Urothelium cell line (cell line): Measurements from ENCODE around the gene MOSMO.
"Not testable (repeated sequence)": the region's sequence is repeated elsewhere in the genome, so short reads cannot be mapped to it uniquely, and the experiment has no call there.

ENCODE experiments used
- DNase-seq: peaks from one replicate; pipeline ENCODE4 v3.0.0; 2011; ENCODE audit warnings: low spot score, mixed read lengths
- FAIRE-seq: peaks from 2 replicates; lab custom pipeline; 2011; peaks lifted over from hg19 to GRCh38; lab: Jason Lieb, UNC

Gene MOSMO

DNA sequence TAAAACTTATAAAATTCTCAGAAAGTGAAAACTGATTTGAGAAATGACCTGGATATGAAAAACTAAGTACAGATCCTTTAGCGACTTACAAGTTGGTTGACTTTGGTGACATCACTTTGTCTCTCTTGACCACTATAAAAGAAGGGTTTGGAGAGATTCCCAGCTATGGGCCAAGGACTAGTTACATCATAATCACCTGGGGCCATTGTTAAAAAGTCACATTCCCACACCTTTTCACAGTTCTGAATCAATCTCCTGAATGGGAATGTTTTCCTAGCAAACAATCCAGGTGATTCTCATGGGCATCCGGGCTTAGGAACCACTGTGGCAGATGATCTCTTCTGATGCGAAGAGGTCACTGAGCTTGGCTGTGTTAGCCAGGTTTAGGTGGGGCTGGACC is 83.8 kb downstream of the MOSMO start:
- no peak for FAIRE-seq
- DNase-seq: no peak

DNA sequence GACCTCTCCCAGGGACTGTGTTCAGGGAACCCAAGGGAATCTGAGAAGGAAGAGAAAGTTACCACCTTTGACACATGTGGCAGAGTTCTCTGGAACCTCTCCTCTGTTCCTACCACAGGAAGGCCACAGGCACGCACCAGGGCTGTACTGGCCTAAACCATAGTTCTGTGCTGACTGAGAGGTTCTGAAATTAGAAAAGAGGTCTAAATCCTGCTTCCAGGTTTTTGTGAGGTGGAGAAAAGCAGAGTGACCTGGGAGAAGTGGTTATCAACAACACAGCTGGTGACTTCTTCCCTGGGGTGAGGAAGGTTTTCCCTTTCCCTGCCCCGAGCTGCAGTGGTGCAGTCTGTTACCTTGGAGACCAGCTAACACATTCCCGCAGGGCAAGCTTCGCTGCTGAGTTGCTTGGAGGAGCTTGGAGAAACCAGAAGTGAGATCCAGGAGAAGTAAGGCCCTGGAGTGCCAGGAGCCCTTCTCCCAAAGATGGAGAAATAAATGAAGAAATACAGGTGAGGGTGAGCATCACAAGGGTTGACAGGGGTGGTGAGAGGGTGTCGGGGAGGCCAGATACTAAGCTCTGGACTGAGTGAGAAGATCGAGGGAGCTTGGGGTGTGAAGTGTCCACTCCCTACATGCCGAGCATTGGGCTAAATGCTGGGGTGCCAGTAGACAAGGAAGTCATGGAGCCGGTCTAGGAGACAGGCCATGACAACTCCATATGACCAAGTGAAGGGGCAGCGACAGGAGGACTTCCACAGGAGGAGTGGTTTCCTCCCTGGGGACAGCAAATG is 84.4 kb downstream of the MOSMO start, which contains the start of gene VWA3A:
VWA3A (plus strand) TSS at position 399 of the 791 bp plus-strand sequence; CDS start at position 496, 97 bp downstream.
- DNase-seq (no peak), FAIRE-seq (no peak)

DNA sequence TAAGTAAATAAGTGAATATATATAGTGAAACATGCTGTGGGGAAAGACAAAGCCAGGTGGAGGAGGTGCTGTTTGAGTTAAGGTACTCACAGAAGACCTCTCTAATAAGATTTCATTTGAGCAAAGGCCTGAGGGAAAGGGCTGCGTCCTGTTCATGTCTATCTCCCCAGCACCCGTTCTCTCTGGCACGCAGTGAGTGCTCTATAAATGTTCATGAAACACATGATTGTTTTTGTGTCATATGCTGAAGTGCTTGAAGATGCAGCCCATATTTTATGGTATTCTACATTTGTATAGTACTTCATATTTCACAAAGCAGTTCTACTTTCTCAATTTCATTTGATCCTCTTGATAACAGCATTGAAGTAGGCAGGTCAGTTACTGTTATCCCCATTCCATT is 85.4 kb downstream of the MOSMO start:
- DNase-seq (no peak), FAIRE-seq (no peak)

DNA sequence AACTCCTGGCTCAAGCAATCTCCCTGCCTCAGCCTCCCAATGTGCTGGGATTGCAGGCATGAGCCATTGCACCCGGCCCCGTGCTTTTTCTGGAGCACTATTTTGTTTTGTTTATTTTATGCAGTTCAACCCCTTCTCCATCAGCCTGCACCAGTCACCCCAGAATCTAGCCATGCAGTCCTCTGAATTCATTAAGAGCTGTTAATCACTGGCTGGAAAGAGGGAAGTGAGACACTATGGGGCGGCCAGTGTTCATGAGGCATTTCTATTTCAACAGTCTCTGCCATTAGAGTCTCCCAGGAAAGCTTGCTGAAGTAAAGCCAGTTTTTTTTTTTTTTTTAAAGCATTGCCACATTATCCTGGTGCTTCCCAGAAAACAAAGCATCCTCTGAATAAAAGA is 86.1 kb downstream of the MOSMO start:
- FAIRE-seq (no peak), DNase-seq (no peak)

DNA sequence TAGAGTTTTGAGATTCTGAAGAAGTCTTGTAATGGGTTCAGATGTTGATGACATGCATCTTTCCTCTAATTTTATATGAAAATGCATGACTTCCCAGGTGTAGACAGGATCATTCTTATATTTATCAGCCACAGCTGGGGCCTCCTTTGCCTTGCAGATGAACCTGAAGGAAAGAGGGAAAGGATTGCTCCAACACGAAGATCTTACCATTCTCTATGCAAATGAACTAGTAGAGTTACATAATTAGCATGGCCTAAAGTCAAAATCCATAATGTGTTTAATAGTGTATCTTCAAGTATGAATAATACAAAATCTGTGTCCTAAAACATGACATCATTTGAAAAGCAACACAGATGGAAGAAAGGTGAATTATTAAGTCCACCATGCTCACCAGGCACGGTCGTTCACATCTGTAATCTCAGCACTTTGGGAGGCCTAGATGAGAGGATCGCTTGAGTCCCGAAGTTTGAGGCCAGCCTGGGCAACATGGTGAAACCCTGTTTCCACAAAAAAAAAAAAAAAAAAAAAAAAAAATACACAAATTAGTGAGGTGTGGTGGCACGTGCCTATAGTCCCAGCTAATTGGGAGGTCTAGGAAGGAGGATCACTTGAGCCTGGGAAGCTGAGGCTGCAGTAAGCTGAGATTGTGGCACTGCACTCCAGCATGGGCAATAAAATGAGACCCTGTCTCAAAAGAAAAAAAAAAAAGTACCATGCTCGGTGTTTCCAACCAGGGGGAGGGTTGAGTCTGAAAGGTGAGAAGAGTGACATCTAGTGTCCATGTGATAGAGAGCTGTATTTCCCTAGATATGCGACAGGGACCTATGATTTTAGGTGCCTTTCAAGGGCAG is 90.7 kb downstream of the MOSMO start:
- FAIRE-seq: no peak
- peak; percentile 64 for DNase-seq

DNA sequence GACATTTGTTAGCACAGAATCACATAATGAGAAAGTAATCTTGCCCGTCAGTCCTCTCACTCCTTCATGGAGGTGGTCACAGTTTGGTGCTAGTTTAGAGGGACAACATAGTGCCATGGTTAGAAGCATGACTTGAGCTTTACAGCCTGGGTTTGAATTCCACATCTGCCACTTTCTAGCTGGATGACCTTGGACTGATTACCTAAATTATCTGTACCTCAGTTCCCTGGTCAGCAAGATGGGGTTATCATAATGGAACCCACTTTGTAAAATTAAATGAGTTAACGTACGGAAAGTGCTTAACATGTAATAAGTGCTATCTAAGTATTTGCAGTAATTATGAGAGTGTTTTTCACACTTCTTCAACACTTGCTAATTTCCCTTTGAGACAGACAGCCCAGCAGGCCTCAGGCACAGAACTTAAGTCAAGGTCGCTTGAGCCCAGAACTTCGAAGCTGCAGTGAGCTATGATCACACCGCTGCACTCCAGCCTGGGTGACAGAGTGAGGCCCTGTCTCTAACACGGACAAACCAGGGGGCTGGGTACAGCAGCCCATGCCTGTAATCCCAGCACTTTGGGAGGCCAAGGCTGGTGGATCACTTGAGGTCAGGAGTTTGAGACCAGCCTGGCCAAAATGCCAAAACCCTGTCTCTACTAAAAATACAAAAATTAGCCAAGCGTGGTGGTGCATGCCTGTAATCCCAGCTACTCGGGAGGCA is 91.5 kb downstream of the MOSMO start:
- FAIRE-seq (no peak), DNase-seq (no peak)

DNA sequence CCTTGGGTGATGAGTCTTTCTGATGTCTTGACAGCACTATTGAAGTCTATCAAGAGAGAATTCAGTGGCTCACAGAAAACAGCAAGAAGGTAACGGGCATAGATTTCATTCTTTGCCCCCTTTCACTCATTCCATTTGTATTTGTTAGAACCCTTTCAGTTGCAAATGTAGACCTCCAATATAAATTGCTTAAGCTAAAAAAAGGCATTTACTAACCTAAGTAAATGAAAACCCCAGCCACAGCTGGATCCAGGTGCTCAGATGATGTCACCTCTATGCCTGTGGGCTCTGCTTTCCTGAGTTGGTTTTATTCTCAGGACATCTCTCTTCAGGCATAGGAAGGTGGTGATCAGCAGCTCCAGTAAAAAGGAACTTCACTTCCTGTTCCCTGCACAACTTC is 95.5 kb downstream of the MOSMO start:
- no peak for FAIRE-seq

DNA sequence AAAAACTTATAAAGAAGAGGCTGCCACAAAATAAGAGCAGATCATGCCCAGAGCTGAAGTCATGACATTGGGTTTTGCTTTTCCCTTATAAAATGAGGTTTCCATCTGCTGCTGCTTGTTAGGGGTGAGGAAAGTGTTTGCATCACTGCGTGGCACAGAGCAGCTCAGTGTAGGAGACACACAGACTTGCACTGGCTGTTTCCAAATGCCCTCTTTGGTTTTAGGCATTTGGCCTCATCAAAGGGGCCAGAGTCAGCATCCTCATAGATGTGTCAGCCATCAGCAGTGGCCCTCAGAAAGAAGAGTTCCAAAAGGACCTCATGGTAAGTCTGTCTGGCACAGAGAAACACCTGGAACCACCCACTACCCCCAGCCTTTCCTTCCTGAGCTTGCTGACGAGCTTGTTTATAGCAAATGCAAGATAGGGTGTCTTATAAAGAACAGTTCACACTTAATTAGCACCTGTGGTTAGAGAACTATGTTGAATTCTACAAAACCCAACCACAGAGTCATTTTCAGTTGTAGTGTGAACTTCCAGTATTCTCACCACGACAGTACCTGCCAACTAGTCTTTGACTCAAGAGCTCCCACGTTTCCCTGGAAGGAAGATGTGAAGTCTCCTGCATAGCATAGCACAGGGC is 101.5 kb downstream of the MOSMO start:
- no peak for DNase-seq

More for the DNA sequence above, 95.5 kb downstream of the MOSMO start:
- DNase-seq: no peak

DNA sequence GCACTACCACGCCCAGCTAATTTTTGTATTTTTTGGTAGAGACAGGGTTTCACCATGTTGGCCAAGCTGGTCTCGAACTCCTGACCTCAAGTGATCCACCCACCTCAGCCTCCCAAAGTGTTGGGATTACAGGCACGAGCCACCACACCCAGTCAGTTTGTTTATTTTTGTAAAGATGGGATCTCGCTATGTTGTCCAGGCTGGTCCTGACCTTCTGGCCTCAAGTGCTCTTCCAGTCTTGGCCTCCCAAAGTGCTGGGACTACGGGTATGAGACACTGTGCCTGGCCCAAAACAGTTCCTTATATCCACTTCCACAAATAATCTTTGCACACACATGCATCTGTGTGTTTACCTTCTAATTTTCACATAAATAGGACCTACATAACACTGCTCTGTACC is 103.7 kb downstream of the MOSMO start:
- not testable (repeated sequence) for DNase-seq, FAIRE-seq

More for the DNA sequence above, 101.5 kb downstream of the MOSMO start:
- no peak for FAIRE-seq

DNA sequence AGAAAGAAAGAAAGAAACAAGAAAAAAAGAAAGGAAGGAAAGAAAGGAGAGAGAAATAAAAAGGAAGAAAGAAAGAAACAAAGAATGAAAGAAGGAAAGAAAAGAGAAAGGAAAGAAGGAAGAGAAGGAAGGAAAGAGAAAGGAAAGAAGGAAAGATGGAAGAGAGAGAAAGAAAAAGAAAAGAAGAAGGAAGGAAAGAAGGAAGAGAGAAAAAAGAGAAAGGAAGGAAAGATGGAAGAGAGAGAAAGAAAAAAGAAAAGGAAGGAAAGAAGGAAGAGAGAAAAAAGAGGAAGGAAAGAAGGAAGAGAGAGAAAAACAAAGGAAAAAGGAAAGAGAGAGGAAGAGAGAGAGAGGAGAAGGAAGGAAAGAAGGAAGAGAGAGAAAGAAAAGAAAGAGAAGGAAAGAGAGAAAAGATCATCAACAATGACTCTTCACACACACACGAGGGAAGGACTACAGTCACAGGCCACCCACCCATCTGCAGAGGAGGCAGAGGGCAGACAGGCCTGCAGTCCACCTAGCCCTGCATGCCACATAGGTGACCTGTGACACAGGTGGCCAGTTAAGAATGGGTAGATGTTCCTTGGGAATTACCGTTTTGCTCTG is 108.3 kb downstream of the MOSMO start:
- FAIRE-seq (no peak), DNase-seq (no peak)

DNA sequence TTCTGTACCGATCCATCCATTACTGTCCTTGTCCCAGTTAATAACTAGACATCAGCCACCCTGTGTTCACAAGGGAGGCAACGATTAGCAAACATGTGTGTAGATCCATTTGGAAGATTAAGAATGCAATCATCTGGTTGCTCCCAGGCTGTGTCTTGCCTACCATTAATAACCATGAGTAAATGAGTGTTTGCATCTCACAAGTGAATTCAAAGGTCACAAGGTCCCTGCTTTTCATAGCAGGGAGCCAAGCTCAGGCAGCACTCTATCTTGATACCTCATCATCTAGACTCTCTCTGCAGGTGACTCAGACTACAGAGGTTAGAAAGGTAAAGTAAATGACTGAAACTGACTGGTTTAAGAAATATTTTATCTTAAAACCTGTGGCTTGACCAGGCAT is 109.7 kb downstream of the MOSMO start:
- no peak for FAIRE-seq

DNA sequence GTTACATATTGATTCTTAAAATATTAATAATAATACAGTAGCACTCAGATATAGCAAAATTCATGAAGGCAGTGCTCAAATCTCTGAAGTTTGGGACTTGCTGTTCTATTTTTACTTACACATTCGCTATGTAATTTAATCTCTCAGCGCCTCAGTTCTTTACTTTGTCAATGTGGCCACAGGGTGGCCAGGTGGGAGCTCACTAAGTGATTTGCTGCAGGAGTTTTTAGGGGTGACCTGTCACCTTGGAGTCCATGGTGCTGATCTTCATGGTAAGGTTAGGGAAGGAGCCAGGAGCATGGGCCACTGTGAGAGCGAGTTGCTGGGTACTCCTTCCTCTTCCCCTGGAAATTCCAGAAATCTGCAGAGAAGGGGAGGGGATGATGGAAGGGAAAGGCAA is 112.5 kb downstream of the MOSMO start:
- DNase-seq (no peak), FAIRE-seq (no peak)

More for the DNA sequence above, 109.7 kb downstream of the MOSMO start:
- DNase-seq: no peak

DNA sequence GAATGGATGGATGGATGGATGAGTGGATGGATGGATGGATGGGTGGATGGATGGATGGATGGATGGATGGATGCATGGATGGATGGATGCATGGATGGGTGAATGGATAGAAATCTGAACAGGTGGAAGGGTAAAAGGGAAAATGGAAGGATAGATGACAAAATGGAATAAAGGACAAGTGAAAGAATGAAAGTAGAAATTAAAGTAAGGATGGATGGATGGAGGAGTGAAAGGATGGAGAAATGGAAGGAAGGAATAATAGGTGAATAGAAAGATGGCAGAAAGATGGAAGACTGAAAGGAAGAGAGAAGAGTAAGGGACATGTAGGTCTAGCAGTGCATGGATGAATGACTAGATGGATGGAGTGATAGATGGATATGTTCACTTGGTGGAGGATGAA is 114.3 kb downstream of the MOSMO start:
- DNase-seq (no peak), FAIRE-seq (no peak)

DNA sequence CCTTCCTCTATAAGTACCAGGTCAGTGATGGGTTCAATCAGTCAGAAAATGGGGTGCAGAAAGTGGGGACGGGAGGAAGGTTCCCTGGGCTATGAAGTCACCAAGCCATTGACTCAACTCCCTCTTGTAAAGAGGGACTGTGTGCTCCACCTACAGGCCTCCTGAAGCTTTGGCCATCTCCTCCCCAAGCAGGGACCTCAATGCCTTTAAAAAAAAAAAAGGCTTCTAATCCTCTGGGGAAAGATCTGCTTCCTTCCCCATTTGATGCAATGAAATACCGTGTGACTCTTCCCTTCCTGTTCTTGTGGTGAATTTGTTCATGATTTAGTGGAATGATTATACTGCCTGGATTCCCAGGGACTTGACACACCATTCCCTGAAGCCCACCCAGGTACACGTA is 115.2 kb downstream of the MOSMO start:
- FAIRE-seq (no peak), DNase-seq (no peak)

DNA sequence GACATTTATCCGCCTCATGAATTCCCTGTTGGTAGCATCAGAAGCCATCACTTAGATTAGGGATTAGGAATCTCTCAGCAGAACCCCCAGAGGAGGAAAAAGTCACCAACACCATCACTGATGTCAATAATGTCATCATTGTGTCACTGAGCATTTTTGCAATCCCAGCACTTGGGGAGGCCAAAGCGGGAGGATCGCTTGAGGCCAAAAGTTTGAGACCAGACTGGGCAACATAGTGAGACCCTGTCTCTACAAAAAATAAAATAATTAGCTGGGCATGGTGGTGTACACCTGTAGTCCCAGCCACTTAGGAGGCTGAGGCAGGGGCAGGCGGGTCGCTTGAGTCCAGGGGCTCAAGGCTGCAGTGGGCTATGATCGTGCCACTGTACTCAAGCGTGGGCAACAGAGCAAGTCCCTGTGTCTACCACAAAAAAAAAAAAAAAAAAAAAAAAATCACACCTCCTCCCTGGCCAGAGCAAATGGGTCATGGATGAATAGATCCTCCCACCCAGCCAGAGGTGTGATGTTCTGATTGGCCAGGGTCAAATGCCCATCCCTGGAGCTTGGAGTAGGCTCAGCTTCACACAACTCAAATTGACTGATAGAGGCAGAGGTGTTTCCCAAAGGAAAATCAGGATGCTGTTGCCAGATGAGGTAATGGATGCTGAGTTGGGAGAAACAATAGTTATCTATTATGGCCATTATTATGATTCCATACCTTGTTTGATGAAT is 116.0 kb downstream of the MOSMO start:
- no peak for FAIRE-seq
- no peak for DNase-seq

DNA sequence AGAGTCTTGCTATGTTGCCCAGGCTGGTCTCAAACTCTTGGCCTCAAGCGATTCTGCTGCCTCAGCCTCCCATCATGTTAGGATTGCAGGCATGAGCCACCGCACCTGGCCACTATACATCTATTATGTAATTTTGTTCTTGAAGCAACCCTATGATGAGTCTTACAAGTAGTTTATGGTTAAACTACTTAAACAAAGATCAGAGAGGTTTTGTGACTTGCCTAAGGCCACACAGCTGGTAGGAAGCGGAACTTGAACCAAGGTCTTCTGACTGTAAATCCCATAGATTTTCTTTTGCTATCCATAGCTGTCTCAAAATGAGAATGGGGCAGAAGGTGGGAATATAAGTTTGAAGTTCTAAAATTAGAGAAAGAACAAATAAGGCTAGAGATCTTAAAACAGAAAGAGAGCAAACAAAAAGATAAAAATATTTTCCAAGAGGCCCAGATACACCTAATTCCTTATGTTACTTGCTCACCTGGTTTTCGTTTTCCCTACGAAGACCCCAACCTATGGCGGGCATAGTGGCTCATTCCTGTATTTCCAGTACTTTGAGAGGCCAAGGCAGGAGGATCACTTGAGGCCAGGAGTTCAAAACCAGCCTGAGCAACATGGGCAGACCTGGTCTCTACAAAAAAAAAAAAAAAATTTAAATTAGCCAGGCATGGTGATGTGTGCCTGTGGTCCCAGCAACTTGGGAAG is 116.8 kb downstream of the MOSMO start:
- DNase-seq (no peak), FAIRE-seq (no peak)

DNA sequence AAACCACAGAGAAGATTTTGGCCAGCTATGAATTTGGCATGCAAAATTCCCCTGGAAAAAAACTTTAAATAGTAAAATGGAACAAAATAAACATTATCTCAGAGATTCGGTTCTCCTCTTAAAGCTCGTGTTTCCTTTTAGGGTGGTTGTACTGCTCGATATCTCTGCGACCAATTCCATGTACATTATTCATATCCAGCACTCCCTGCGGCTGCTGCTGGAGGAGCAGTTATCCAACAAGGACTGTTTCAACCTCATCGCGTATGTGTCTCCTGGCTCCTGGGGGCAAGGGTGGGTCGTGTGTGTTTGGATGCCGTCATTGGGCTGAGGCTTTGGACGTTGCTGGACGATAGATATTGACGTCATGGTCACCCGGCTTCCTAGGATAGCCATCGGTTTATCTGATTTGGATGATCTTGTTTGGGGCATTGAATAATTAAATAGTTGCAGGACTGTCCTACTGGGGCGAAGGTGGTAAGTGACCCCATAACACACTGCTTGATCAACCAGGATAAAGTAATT is 118.2 kb downstream of the MOSMO start:
- no peak for DNase-seq
- no peak for FAIRE-seq

DNA sequence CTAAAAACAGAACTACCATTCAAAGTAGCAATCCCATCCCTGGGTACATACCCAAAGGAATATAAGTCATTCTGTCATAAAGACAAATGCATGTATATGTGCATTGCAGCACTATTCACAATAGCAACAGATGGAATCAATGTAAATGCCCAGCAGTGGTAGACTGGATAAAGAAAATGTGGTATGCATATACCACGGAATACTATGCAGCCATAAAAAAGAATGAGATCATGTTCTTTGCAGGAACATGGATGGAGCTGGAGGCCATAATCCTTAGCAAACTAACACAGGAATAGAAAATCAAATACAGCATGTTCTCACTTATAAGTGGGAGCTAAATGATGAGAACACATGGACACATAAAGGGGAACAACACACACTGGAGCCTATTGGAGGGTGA is 120.6 kb downstream of the MOSMO start:
- not testable (repeated sequence) for DNase-seq, FAIRE-seq

DNA sequence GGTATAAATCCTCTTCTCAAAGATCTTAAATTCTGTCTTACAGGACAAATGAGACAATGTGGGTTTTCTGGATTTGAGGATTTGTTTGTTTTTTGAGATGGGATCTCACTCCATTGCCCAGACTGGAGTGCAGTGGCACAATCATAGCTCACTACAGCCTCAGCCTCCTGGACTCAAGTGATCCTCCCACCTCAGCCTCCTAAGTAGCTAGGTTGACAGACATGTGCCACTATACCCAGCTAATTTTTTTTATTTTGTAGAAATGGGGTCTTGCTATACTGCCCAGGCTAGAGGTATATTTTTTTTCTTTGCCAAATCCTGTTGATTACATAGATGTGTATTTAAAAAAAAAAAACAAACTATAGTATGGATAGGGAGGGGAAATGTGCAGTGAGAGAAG is 122.6 kb downstream of the MOSMO start:
- DNase-seq (no peak), FAIRE-seq (no peak)
